GM19438 (cell line): ENCODE data around the gene GOLGA6L10.
"Not testable (repeated sequence)": the region's sequence is repeated elsewhere in the genome, so short reads cannot be mapped to it uniquely, and the experiment has no call there.

Source experiments
- ATAC-seq: cut with Tn5 transposase; IDR thresholded peaks from one replicate; pipeline ENCODE4 v1.9.1; 2021; ENCODE audit warnings: low read depth; ENCODE audit not compliant: unreplicated experiment

The GOLGA6L10 gene, protein sequence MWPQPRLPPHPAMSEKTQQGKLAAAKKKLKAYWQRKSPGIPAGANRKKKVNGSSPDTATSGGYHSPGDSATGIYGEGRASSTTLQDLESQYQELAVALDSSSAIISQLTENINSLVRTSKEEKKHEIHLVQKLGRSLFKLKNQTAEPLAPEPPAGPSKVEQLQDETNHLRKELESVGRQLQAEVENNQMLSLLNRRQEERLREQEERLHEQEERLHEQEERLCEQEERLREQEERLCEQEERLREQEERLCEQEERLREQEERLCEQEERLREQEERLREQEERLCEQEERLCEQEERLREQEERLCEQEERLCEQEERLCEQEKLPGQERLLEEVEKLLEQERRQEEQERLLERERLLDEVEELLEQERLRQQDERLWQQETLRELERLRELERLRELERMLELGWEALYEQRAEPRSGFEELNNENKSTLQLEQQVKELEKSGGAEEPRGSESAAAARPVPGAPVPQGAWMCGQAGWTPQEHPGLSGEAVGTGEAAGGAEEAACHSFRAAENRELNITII

DNA sequence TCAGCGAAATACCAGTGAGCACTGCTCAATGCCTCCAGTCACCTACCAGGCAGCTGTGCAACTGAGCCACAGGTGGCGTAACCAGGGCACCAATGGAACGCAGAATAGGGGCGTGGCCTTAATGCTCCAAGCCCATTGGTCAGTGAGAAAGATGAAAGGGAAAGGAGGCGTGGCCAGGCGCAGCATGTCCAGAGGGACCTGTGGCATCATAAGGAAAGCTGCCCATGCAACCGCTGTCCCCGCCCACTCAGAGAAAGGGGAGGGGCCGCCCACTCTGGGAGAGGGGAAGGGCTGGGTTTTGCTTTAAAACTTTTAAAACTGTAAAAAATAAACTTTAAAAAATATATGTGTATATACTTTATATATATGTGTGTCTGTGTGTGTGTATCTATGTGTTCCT lies at the start of gene GOLGA6L10:
GOLGA6L10 (minus strand) TSS at position 101 of the 400 bp plus-strand sequence; CDS start at position 1, 100 bp downstream.
- not testable (repeated sequence) for ATAC-seq

DNA sequence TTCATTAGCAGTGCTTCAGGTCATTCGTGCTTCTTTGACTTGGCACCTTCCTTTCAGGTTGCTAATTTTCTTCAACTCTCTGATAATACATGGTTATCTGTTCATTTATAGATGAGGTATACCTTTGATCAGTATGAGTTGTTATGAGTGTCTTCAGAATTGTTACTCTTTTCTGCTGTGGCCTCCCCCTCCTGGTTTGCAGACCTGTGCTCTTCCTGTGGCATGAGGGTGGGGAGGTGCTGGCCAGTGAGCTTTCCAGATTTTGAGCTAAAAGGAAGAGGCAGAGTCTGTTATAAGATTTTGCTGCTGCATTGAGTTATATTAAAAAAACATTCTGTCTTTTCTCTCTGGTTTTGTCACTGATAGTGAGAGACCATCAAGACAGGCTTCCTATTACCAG lies 49.5 kb upstream of the GOLGA6L10 start:
- no peak for ATAC-seq

DNA sequence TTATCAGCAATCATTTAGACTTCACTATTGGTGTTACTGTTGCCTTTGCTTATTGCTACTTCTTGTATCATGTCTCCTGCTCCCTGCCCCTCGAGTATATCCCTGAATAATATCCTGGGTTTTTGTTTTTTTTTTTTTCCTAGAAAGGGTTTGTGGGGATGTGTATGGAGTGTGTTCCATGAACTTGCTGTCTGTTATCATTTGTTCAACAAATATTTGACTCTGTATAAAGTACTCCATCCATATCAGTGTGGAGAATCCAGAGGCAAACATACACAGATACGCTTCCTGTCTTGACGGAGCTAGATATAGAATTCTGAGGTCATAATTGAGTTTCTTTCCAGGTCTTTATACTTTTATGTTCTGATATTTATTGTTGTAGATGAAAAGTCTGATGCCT lies 48.5 kb upstream of the GOLGA6L10 start:
- no peak for ATAC-seq

DNA sequence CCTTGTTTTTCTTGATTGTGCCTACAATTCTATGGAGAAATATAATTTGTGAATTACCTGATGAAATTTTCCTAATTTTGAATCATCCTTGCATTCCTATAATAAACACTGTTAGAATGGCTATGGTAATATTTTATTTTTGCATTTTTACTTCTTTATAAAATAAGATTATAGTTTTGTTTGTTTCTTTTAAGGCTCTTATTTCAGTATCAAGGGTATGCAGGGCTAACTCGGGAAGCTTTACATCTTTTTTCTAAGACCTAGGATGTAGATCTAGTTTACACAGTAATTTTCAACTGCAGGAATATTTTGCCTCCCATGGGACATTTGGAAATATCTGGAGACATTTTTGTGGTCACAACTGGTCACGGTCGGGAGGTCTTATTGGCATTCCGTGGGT lies 46.5 kb upstream of the GOLGA6L10 start:
- not testable (repeated sequence) for ATAC-seq

DNA sequence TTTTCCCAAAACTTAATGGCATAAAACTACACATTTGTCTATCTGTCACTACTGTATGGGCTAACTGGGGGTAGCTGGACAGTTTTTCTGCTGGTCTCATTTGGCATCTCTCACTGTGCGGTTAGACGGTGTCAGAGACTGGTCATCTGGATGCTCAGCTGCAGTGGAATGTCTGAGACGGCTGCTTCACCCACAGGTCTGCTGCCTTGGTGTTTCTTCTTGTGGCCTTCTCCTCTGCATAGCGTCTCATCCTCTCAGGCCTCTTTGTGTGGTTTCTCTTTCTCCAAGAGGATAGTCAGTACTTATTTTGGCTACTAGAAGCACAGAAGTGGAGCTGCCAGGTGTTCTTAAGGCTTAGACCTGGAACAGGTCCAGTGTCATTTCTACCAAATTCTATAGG lies 44.4 kb upstream of the GOLGA6L10 start:
- ATAC-seq, result no peak

DNA sequence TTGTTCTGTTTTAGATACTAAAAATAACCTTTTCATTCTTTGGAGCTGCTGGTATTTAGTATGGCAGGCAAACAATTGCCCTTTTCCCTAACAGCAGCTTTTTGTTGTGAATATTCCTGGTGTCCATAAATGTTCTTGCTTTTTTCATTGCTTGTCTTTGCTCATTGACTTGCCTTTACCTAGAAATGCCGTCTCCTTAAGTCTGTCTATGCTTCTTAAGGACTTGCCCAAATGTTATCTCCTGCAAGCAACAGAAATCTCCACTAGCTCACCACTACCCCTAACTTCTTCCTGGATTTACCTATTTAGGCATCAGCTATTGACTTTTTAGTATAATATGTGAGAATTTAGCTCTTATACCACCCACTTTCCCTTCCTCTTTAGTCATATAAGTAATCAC lies 42.8 kb upstream of the GOLGA6L10 start:
- ATAC-seq, result not testable (repeated sequence)

DNA sequence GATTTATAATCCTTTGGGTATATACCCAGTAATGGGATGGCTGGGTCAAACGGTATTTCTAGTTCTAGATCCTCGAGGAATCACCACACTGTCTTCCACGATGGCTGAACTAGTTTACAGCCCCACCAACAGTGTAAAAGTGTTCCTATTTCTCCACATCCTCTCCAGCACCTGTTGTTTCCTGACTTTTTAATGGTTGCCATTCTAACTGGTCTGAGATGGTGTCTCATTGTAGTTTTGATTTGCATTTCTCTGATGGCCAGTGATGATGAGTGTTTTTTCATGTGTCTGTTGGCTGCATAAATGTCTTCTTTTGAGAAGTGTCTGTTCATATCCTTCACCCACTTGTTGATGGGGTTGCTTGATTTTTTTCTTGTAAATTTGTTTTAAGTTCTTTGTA lies 40.9 kb upstream of the GOLGA6L10 start:
- ATAC-seq, result not testable (repeated sequence)

DNA sequence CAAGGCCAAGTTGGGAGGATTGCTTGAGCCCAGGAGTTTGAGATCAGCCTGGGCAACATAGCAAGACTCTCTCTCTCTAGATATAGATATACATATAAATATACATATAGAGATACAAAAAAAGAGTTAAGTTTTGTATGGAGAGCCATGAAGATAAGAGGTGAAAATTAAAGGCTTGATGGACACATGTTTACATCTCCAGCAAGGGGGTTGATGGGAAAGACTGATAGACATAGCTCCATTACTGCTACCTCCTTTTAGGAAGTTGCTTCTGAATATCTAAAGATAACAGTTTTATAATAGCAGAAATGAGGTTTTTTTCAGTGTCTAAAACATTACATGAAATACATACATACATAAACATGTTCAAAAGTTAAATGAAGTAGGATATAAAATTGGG lies 37.9 kb upstream of the GOLGA6L10 start:
- not testable (repeated sequence) for ATAC-seq

DNA sequence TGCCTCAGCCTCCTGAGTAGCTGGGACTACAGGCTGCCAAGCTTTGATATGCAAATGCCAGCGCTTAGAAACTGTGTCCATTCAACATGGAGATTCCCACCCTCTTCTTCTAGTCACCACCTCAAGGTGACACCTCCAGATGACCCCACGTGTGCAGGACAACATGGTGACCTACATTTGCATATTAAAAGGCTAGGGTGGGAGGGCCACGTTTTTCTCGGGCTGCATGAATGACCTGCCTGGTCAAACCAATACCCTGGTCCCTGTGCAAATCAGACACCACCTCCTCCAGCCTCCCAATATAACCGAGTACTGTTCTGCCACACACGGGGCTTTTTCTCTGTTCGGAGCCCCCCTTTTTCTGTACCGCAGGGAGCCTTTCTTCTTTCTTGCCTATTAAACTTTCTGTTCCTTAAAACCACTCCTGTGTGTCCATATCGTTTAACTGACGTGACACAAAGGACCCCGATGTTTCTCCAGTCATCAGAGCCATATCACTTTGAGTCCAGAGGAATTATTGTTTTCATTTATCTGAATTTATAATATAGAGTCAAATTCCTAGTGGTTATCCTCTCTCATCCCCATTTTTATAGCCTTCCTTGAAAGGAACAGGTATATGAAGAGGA lies 32.2 kb upstream of the GOLGA6L10 start:
- ATAC-seq, result not testable (repeated sequence)

DNA sequence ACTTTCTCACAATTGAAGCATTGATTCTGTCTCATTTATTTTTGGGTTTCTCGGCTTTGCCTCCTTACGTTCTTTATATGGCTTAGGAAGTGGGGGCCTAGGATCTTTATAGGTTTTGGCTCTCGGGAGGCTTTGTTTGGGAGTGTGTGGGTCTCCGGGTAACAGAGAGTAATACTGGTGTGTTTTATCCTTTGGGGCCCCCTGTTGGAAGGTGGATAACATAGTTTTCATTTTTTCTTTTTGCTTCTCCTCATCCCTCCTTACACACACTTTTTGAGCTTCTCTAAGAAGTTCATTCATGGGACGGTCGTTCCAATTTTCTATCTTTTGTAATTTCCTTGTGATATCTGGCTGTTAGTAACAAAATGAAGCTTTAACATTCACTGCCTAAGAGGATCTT lies 30.3 kb upstream of the GOLGA6L10 start:
- not testable (repeated sequence) for ATAC-seq

DNA sequence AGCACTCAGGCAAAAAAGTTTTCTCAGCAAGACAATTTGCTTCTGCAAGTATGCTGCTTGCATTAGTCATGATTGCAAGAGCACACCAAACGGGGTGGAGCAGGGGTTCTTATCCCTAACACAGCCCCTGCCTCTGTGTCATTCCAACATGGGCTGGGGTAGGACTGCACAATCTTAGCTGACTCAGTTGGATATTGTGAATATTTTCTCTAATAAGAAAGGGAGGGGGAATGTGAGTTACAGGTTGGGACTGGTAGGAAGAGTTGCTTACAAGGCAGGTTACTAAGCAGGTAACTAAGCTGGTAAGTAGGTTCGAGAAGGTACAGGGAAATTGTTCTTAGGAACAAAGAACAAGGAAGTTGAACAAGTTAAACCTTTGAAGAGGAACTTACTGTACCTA lies 24.4 kb upstream of the GOLGA6L10 start:
- not testable (repeated sequence) for ATAC-seq

DNA sequence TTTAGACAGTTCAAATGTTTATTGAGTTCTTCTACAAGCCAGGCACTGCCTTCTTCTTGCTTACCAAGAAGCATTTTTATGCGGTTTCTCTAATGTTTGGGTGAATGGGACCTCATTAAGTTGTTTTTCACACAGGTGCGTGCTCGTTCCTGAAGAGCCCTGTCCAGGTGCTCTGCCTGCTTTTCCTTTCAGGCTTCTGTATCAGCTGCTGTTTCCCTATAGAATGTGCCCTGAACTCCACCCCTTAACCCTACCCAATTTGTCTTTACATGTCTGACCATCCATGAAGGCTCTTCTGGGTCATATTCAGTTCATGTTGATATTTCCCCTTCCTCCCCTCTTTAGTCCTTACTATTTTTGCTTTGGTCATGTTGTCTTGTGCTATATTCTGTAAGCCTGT lies 22.4 kb upstream of the GOLGA6L10 start:
- ATAC-seq, result no peak

DNA sequence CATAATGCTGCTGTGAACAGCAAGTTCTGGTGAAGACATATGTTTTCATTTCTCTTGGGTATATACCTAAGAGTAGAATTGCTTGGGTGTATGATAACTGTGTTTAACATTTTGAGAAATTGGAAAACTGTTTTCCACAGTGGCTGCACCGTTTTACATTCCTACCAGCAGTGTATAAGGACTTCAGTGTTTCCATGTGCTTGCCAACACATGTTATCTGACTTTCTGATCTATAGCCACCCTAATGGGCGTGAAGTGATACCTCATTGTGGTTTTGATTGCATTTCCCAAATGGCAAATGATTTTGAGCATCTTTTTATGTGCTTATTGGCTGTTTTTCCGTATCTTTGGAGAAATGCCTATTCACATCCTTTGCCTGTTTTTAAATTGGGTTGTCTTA lies 18.5 kb upstream of the GOLGA6L10 start:
- ATAC-seq, result not testable (repeated sequence)

DNA sequence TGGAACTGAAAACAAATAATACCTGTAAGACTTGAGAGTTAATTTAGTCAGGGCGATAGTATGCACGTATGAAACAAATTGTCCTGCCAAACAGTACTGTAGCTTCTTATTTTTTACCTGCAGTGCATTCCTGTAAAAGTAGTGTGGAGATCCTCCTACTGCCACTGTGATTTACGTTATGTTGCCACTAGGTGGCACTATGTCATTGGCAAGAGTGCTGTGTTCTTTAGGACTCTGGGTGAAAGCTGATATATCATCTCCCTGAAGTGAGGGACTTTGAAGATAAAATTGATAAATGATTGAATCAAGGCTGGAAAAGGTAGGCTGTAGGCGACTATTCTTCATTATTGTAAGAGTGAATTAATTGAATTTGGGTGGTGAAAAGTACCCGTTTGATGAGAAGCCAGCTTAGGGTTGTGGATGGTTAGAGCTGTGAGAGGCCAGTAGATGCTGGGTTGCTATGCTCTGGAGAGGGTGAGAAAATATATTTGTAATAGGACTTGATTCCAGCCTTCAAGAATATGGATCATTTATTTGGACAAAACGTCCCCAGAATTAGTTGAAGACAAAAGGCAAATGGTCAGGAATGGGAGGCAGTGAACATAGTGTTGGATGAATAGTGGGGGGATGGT lies 16.5 kb upstream of the GOLGA6L10 start:
- ATAC-seq, result peak; percentile 90

DNA sequence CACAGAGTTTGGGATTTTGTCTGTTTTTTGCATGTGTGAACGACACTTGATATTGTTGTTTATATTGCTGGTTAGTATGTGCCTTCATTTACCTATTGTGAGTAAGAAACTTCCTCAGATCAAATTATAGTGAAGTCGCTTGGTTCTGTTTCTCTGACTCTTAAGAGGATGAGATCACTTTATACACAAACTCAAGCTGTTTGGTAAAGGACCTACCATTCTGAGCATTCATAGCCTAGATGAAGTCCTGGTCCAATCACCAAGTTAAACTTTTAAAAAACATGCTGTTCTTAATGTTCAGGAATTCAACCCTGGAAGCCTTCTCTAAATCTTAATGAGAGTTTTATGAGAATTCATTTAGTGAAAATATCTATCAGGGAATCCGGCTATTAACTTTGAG lies 15.3 kb upstream of the GOLGA6L10 start:
- ATAC-seq, result not testable (repeated sequence)

DNA sequence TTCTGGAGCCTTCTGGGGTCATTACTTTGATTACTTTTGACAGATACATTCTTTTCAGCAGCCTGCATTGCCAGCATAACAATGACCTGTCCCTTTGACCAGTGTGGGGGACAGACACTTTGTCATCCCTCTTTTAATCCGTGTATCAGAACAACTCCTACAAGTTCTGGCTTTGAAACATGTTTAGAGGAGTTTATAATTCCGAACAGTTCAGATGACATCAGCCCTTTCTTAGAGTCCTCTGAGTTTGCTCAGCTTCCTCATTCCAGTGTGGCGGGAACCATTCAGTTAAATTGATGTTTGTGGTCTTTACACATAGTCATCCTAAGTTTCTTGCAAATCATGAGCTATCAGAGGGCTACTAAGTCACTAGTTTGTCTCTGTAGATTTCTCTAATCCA lies 13.5 kb upstream of the GOLGA6L10 start:
- ATAC-seq, result not testable (repeated sequence)

DNA sequence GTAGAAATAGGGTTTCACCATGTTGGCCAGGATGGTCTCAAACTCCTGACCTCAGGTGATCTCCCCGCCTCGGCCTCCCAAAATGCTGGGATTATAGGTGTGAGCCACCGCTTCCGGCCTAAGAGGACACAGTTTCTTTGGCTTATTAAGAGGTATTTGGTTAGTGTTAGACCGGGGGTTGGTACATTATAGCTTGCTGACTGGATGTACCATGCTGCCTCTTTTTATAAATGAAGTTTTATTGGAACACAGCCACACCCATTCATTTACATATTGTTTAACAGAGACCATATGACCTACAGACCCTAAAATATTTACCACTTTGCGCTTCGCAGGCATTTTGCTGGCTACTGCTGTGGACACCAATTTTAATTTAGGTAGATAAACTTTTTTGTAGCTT lies 11.3 kb upstream of the GOLGA6L10 start:
- not testable (repeated sequence) for ATAC-seq

DNA sequence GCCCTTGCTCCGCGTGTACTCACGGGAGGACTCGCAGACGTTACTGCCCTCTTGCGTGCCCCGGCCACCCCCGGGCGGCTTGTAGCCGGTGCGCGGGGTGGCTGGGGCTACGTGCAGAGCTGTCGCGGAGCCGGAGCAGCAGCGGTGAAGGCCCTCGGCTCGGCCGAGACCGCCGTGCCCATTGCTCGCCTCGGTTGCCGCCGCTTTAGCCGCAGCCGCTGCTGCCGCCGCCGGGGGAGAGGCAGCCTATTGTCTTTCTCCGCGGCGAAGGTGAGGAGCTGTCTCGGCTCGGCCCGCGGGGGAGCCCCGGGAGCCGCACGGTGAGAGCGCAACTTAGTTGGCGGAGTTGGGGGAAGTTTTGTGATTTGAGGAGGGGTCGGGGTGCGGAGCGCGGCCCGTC lies 5.8 kb upstream of the GOLGA6L10 start:
- not testable (repeated sequence) for ATAC-seq

DNA sequence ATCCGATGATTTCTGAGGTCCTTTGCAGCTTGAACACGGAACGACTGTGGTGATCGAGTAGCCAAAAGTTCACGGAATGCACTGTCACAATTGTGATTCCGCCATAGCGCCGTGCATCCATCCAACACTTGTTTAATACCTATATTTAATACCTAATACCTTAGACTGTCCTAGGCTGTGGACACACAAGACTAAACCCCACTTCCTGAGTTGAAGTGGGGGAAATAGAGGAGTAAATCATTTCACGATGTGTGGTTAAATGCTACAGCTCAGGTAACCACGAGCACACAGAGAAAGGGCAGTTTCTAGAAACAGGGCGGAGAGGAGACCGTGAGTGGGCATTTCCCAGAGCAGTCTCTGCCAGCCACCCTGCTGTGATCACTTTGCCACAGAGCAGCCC lies 5.3 kb upstream of the GOLGA6L10 start:
- not testable (repeated sequence) for ATAC-seq

DNA sequence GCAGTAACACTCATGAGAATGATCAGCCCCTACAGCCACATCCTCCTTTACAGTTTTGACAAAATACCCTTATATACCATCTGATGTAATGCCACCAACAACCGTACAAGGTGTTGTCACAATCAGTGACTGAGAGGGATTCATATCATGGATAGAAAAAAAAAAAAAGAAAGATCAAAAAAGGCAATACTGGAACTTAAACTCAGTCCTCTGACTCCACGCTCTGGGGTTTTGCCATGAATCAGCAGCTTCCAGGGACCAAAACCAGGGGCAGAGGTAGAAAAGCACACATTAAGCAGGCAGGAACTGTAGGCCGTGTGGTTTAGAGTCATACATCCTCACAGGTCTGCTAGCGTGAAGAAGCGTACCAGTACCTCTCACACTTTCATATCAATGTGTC lies 1.6 kb downstream of the GOLGA6L10 start:
- ATAC-seq, result not testable (repeated sequence)

DNA sequence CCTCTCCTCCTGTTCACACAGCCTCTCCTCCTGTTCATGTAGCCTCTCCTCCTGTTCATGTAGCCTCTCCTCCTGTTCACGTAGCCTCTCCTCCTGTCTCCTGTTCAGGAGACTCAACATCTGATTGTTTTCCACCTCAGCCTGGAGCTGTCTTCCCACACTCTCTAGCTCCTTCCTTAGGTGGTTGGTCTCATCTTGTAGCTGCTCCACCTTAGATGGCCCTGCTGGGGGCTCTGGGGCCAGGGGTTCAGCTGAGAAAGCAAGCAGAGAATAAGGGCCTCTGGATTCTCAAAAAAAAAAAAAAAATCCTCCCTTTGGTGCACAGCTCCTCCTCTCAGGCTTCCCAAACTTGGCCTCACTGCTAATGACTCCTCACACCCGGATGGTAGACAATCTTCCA lies 4.1 kb downstream of the GOLGA6L10 start:
- ATAC-seq, result not testable (repeated sequence)
